Measurements from ENCODE around the gene ENO1. TPM values are rescaled to one million over a fixed set of nuclear protein-coding genes. Genes with fewer than 3 reads are reported as not detected.
A peak's percentile ranks its signal among the peaks of the same experiment; 100 is the strongest.

ENO1 gene
- total and polyA plus RNA-seq, 2 of the 4 experiments (the other 2 are of a cell fraction): 2,125 to 3,643 TPM

GRCh38 chr1:8878698-8879463 is 395 bp upstream of the ENO1 start:
- H4K8ac ChIP-seq (ENCODE audit: low read depth in 2 of 2, low read length in 2 of 2): peak overlapping the region; percentile 91 to 98
- peak overlapping the region; percentile 100 for H2AK9ac ChIP-seq (replicated peaks; ENCODE audit: low read depth, low read length, poor library complexity)
- POLR2A ChIA-PET (ENCODE audit: unreplicated experiment): interaction anchor here (0.6 to 1.5 kb wide), 4 partner anchors 9 to 1509 kb away, joined by 3 to 4 read pairs (median 3); no protein-coding TSS in a partner anchor
- H3K4me2 ChIP-seq (ENCODE audit: low read depth, low read length): peak overlapping the region; percentile 83
- peak overlapping the region; percentile 89; the same call in 1 of the 2 replicates for H2BK20ac ChIP-seq (ENCODE audit: low read depth, low read length)
- TF ChIP-seq RAD21 (IDR thresholded peaks at IDR 0.05; ENCODE audit: low read length): no peak
- no peak for TF ChIP-seq SMC3 (IDR thresholded peaks at IDR 0.05; ENCODE audit: low read depth, low read length)
- TF ChIP-seq, protein P1, sequence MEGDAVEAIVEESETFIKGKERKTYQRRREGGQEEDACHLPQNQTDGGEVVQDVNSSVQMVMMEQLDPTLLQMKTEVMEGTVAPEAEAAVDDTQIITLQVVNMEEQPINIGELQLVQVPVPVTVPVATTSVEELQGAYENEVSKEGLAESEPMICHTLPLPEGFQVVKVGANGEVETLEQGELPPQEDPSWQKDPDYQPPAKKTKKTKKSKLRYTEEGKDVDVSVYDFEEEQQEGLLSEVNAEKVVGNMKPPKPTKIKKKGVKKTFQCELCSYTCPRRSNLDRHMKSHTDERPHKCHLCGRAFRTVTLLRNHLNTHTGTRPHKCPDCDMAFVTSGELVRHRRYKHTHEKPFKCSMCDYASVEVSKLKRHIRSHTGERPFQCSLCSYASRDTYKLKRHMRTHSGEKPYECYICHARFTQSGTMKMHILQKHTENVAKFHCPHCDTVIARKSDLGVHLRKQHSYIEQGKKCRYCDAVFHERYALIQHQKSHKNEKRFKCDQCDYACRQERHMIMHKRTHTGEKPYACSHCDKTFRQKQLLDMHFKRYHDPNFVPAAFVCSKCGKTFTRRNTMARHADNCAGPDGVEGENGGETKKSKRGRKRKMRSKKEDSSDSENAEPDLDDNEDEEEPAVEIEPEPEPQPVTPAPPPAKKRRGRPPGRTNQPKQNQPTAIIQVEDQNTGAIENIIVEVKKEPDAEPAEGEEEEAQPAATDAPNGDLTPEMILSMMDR (conservative IDR thresholded peaks at IDR 0.05; ENCODE audit: low read depth, low read length): no peak
- TF ChIP-seq CHD1 (IDR thresholded peaks at IDR 0.05; ENCODE audit: low read depth, low read length): no peak
- TF ChIP-seq, protein P2, sequence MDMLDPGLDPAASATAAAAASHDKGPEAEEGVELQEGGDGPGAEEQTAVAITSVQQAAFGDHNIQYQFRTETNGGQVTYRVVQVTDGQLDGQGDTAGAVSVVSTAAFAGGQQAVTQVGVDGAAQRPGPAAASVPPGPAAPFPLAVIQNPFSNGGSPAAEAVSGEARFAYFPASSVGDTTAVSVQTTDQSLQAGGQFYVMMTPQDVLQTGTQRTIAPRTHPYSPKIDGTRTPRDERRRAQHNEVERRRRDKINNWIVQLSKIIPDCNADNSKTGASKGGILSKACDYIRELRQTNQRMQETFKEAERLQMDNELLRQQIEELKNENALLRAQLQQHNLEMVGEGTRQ (IDR thresholded peaks at IDR 0.05; ENCODE audit: low read depth, low read length): peak; percentile 94
- peak; percentile 42; the same call in 1 of the 2 replicates for TF ChIP-seq MXI1 (IDR thresholded peaks at IDR 0.05; ENCODE audit: borderline replicate concordance, low read depth, low read length)
- no peak for TF ChIP-seq RFX5 (IDR thresholded peaks at IDR 0.05; ENCODE audit: low read depth, low read length)
- TF ChIP-seq MAZ (IDR thresholded peaks at IDR 0.05; ENCODE audit: borderline replicate concordance, low read depth, low read length): peak; percentile 71
- TF ChIP-seq NFE2L2 (IDR thresholded peaks at IDR 0.05; ENCODE audit: low read depth, low read length): no peak
- no peak for TF ChIP-seq RCOR1 (IDR thresholded peaks at IDR 0.05; ENCODE audit: insufficient replicate concordance, low read length)
- TF ChIP-seq POLR2A (IDR thresholded peaks at IDR 0.05; ENCODE audit: low read depth, low read length): peak; percentile 11
- TF ChIP-seq FOS (IDR thresholded peaks at IDR 0.05; ENCODE audit: low read depth, low read length): peak; percentile 8; the same call in 1 of the 2 replicates
- H2AFZ ChIP-seq (replicated peaks; ENCODE audit: low read length, poor library complexity): peak overlapping the region; percentile 89
- dilution Hi-C loops (cut with HindIII; ENCODE audit: low sequenced_read_pairs, unreplicated experiment) (no loop called here), intact Hi-C loops (cut with micrococcal nuclease) (no loop called here), in situ Hi-C loops (cut with MboI; ENCODE audit: low sequenced_read_pairs) (no loop called here)
- peak; percentile 97 for DNase-seq
- H2BK15ac ChIP-seq (ENCODE audit: low read depth, low read length): peak overlapping the region; percentile 100; the same call in 2 of the 3 replicates
- H4K5ac ChIP-seq (ENCODE audit: low read depth, low read length): peak overlapping the region; percentile 90
- 2% methylated on average over 40 of the region's 82 CpGs; no CpG with 5 or more reads in 1 of the 2 experiments for WGBS, 2 experiments (ENCODE audit: extremely low coverage in 2 of 2, insufficient read length in 1 of 2)
- peak overlapping the region; percentile 89 for H3K18ac ChIP-seq (ENCODE audit: low read depth, low read length)
- BruUV-seq (replicated peaks): no TSS peak
- H3K27me3 ChIP-seq (ENCODE audit: control insufficient read depth, insufficient read depth, low read length): no peaks in the 10 kb centered on the region
- no peaks in the 10 kb centered on the region for H3K9me3 ChIP-seq (ENCODE audit: control insufficient read depth, insufficient read depth, low read length)
- H3K56ac ChIP-seq (ENCODE audit: extremely low read depth, insufficient read depth, low read length): peak overlapping the region; percentile 88
- H3K23ac ChIP-seq (ENCODE audit: low read depth, low read length): peak overlapping the region; percentile 88
- H4K20me1 ChIP-seq (ENCODE audit: insufficient read depth, low read length): peaks cover 45% of the 10 kb centered on the region
- peak overlapping the region; percentile 92 for H2BK120ac ChIP-seq (ENCODE audit: low read depth, low read length)
- H2AK5ac ChIP-seq (ENCODE audit: low read depth, low read length): peak overlapping the region; percentile 96
- H3K79me1 ChIP-seq (ENCODE audit: low read depth in 1 of 2, low read length in 2 of 2): peaks cover 2 to 24% of the 10 kb centered on the region in 2 experiments; a peak in 3 of 4 replicates
- H3K4me1 ChIP-seq (ENCODE audit: control insufficient read depth, insufficient read depth, low read length): peaks cover 20% of the 10 kb centered on the region
- H3K36me3 ChIP-seq (ENCODE audit: control insufficient read depth, insufficient read depth, low read length): peaks cover 21% of the 10 kb centered on the region
- peak overlapping the region; percentile 96 for H4K91ac ChIP-seq (ENCODE audit: insufficient read depth, low read depth, low read length)
- peak overlapping the region; percentile 99 for H3K4ac ChIP-seq (ENCODE audit: low read depth, low read length)
- H3K9me1 ChIP-seq (ENCODE audit: insufficient read depth, low read length): peaks cover 10% of the 10 kb centered on the region
- peak overlapping the region; percentile 96 for H3K9ac ChIP-seq (ENCODE audit: low read depth, low read length)
- H3K4me3 ChIP-seq (ENCODE audit: insufficient read depth, low read depth, low read length): peak overlapping the region; percentile 84
- H2BK5ac ChIP-seq (ENCODE audit: low read depth, low read length, poor library complexity, severe bottlenecking): peak overlapping the region; percentile 98
- CTCF ChIA-PET: interaction anchor here (0.5 to 0.9 kb wide), 2 partner anchors 127 to 166 kb away, joined by 3 to 4 read pairs; no protein-coding TSS in a partner anchor
- H3K14ac ChIP-seq (replicated peaks; ENCODE audit: low read depth, low read length): peak overlapping the region; percentile 98
- H3K27ac ChIP-seq (ENCODE audit: insufficient read depth, low read length): peak overlapping the region; percentile 97
- peak; percentile 85 for ATAC-seq (ENCODE audit: low read depth)
